ENCODE results near the gene AHDC1. TPM values are rescaled to one million over a fixed set of nuclear protein-coding genes. Genes with fewer than 3 reads are reported as not detected.

Gene AHDC1
- total RNA-seq, 2 experiments from 2014 or later = 7.7 to 10.1 TPM

GRCh38 chr1:27530192-27530591 is 73.8 kb downstream of the AHDC1 start:
- CTCF ChIA-PET = no interaction called here
- Mint-ChIP-seq H3K9me3 (no peaks in the 10 kb centered on the region), H3K4me1 (ENCODE audit: low read depth) (peaks cover 37% of the 10 kb centered on the region), H3K36me3 (ENCODE audit: low read depth) (no peaks in the 10 kb centered on the region), H3K4me3 (no peak overlapping the region), H3K27ac (no peak overlapping the region), H3K27me3 (ENCODE audit: low read depth) (no peaks in the 10 kb centered on the region)
- intact Hi-C loops (cut with micrococcal nuclease) = no loop called here
- DNase-seq = no peak

GRCh38 chr1:27529704-27530018 is 74.3 kb downstream of the AHDC1 start:
- H3K9me3 Mint-ChIP-seq = no peaks in the 10 kb centered on the region
- H3K27me3 Mint-ChIP-seq (ENCODE audit: low read depth) = no peaks in the 10 kb centered on the region
- H3K27ac Mint-ChIP-seq = no peak overlapping the region
- H3K4me1 Mint-ChIP-seq (ENCODE audit: low read depth) = peaks cover 40% of the 10 kb centered on the region
- intact Hi-C loops (cut with micrococcal nuclease) = no loop called here
- no peak for DNase-seq
- H3K4me3 Mint-ChIP-seq = no peak overlapping the region
- CTCF ChIA-PET = no interaction called here
- H3K36me3 Mint-ChIP-seq (ENCODE audit: low read depth) = no peaks in the 10 kb centered on the region

- CTCF ChIA-PET = no interaction called here
- intact Hi-C loops (cut with micrococcal nuclease) = no loop called here
Measured at GRCh38 chr1:27528818-27529703, 74.9 kb downstream of the AHDC1 start.

GRCh38 chr1:27527890-27528817 is 75.8 kb downstream of the AHDC1 start:
- peaks cover 54% of the 10 kb centered on the region for H3K4me1 Mint-ChIP-seq (ENCODE audit: low read depth)

More at GRCh38 chr1:27528818-27529703, 74.9 kb downstream of the AHDC1 start:
- peaks cover 46% of the 10 kb centered on the region for H3K4me1 Mint-ChIP-seq (ENCODE audit: low read depth)
- H3K36me3 Mint-ChIP-seq (ENCODE audit: low read depth) = no peaks in the 10 kb centered on the region
- no peak for DNase-seq
- no peaks in the 10 kb centered on the region for H3K9me3 Mint-ChIP-seq
- no peaks in the 10 kb centered on the region for H3K27me3 Mint-ChIP-seq (ENCODE audit: low read depth)
- H3K27ac Mint-ChIP-seq = no peak overlapping the region
- H3K4me3 Mint-ChIP-seq = peak overlapping the region; percentile 63

GRCh38 chr1:27527223-27527889 is 76.6 kb downstream of the AHDC1 start:
- H3K27ac Mint-ChIP-seq = no peak overlapping the region
- no peaks in the 10 kb centered on the region for H3K27me3 Mint-ChIP-seq (ENCODE audit: low read depth)
- CTCF ChIA-PET = interaction anchor here (1.0 to 5.7 kb wide), 5 partner anchors 11 to 111 kb away, joined by 3 to 42 read pairs (median 5); partner anchors contain the start of gene AHDC1
- no peaks in the 10 kb centered on the region for H3K36me3 Mint-ChIP-seq (ENCODE audit: low read depth)
- H3K4me3 Mint-ChIP-seq = peak overlapping the region; percentile 69
- peak; percentile 64 for DNase-seq
- H3K4me1 Mint-ChIP-seq (ENCODE audit: low read depth) = peaks cover 51% of the 10 kb centered on the region
- no peaks in the 10 kb centered on the region for H3K9me3 Mint-ChIP-seq
- intact Hi-C loops (cut with micrococcal nuclease) = loop anchor here (1.0 kb wide), 1 partner anchor 41 kb away; no protein-coding TSS in a partner anchor

More at GRCh38 chr1:27527890-27528817, 75.8 kb downstream of the AHDC1 start:
- H3K4me3 Mint-ChIP-seq = peak overlapping the region; percentile 63
- intact Hi-C loops (cut with micrococcal nuclease) = loop anchor here (1.0 kb wide), 1 partner anchor 40 kb away; no protein-coding TSS in a partner anchor
- DNase-seq = peak; percentile 55
- no peak overlapping the region for H3K27ac Mint-ChIP-seq
- no peaks in the 10 kb centered on the region for H3K36me3 Mint-ChIP-seq (ENCODE audit: low read depth)
- CTCF ChIA-PET = interaction anchor here (1.0 to 5.7 kb wide), 4 partner anchors 28 to 112 kb away, joined by 3 to 42 read pairs (median 4); partner anchors contain the start of gene AHDC1
- H3K9me3 Mint-ChIP-seq = no peaks in the 10 kb centered on the region
- H3K27me3 Mint-ChIP-seq (ENCODE audit: low read depth) = no peaks in the 10 kb centered on the region

GRCh38 chr1:27526569-27527222 is 77.2 kb downstream of the AHDC1 start:
- DNase-seq = peak; percentile 52
- no peaks in the 10 kb centered on the region for H3K36me3 Mint-ChIP-seq (ENCODE audit: low read depth)
- peak overlapping the region; percentile 72 for H3K27ac Mint-ChIP-seq
- no peaks in the 10 kb centered on the region for H3K27me3 Mint-ChIP-seq (ENCODE audit: low read depth)
- peak overlapping the region; percentile 69 for H3K4me3 Mint-ChIP-seq
- H3K4me1 Mint-ChIP-seq (ENCODE audit: low read depth) = peaks cover 51% of the 10 kb centered on the region
- no peaks in the 10 kb centered on the region for H3K9me3 Mint-ChIP-seq
- CTCF ChIA-PET = interaction anchor here (1.1 to 5.7 kb wide), 6 partner anchors 11 to 110 kb away, joined by 3 to 42 read pairs (median 5); partner anchors contain the start of gene AHDC1
- intact Hi-C loops (cut with micrococcal nuclease) = loop anchor here (1.0 kb wide), 1 partner anchor 42 kb away; no protein-coding TSS in a partner anchor

GRCh38 chr1:27525296-27526272 is 78.4 kb downstream of the AHDC1 start:
- no peaks in the 10 kb centered on the region for H3K27me3 Mint-ChIP-seq (ENCODE audit: low read depth)
- peak overlapping the region; percentile 69 for H3K4me3 Mint-ChIP-seq
- intact Hi-C loops (cut with micrococcal nuclease) = no loop called here

GRCh38 chr1:27523337-27524020 is 80.5 kb downstream of the AHDC1 start:
- no peak for DNase-seq
- intact Hi-C loops (cut with micrococcal nuclease) = loop anchor here (1.0 to 5.0 kb wide), 6 partner anchors 33 to 181 kb away; partner anchors contain the start of genes SYTL1 and WASF2
- no peaks in the 10 kb centered on the region for H3K27me3 Mint-ChIP-seq (ENCODE audit: low read depth)
- no peaks in the 10 kb centered on the region for H3K9me3 Mint-ChIP-seq
- H3K4me3 Mint-ChIP-seq = peak overlapping the region; percentile 79
- H3K27ac Mint-ChIP-seq = peak overlapping the region; percentile 90
- H3K36me3 Mint-ChIP-seq (ENCODE audit: low read depth) = no peaks in the 10 kb centered on the region
- peaks cover 66% of the 10 kb centered on the region for H3K4me1 Mint-ChIP-seq (ENCODE audit: low read depth)
- CTCF ChIA-PET = interaction anchor here (0.6 to 5.7 kb wide), 11 partner anchors 18 to 173 kb away, joined by 3 to 42 read pairs (median 4); partner anchors contain the start of genes AHDC1 and WASF2

More at GRCh38 chr1:27525296-27526272, 78.4 kb downstream of the AHDC1 start:
- CTCF ChIA-PET = interaction anchor here (0.6 to 5.7 kb wide), 7 partner anchors 10 to 137 kb away, joined by 3 to 42 read pairs (median 4); partner anchors contain the start of gene AHDC1
- Mint-ChIP-seq H3K36me3 (ENCODE audit: low read depth) (no peaks in the 10 kb centered on the region), H3K9me3 (no peaks in the 10 kb centered on the region), H3K4me1 (ENCODE audit: low read depth) (peaks cover 56% of the 10 kb centered on the region), H3K27ac (peak overlapping the region; percentile 72)
- DNase-seq = peak; percentile 83

- H3K27me3 Mint-ChIP-seq (ENCODE audit: low read depth) = no peaks in the 10 kb centered on the region
- peaks cover 70% of the 10 kb centered on the region for H3K4me1 Mint-ChIP-seq (ENCODE audit: low read depth)
- intact Hi-C loops (cut with micrococcal nuclease) = loop anchor here (1.0 to 5.0 kb wide), 6 partner anchors 32 to 180 kb away; partner anchors contain the start of genes SYTL1 and WASF2
- H3K36me3 Mint-ChIP-seq (ENCODE audit: low read depth) = no peaks in the 10 kb centered on the region
- H3K27ac Mint-ChIP-seq = peak overlapping the region; percentile 90
- DNase-seq = peak; percentile 85
- H3K4me3 Mint-ChIP-seq = peak overlapping the region; percentile 79
- H3K9me3 Mint-ChIP-seq = no peaks in the 10 kb centered on the region
- CTCF ChIA-PET = interaction anchor here (0.6 to 5.7 kb wide), 12 partner anchors 32 to 174 kb away, joined by 3 to 42 read pairs (median 4); partner anchors contain the start of genes AHDC1 and WASF2
Measured at GRCh38 chr1:27522432-27523336, 81.3 kb downstream of the AHDC1 start.
